Measurements from ENCODE around the gene MAS1L.

MAS1L gene

DNA sequence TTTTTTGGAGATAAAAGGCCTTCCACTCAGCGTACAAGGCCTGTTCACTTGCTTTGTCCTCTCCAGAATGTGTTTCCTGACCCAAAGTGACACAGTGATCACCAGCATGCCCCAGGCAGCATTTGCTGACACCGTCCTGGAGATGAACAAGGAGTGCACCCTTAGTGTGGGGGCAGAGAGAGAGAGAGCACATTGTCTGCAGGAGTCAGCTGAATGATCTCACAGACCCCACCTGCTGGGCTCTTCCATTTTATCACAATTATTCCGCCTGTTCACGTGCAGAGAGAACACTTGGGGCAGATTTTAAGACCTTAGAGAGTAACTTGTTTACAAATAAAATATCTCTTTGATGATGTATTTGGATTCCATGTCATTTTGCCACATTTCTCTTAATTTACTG lies 22.4 kb upstream of the MAS1L start:
- DNase-seq: no peak

DNA sequence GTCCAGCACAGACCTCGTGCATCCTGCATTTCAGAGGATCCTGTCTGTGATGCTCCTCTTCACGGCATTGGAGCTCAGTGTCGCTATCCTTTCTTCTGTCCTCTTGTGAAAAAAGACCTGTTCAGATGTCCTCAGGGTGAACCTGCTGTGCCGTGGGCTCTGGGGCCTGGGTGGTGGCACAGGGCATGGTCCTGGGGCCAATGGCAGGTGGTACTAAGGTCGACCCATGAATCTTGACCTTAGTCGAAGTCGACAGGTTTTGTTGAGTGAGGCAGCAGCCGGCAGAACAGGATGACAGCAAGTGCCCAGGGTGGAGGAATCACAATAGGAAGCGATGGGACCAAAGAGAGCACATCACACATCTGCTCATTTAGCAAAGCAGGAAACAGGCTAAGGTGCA lies 22.0 kb upstream of the MAS1L start:
- no peak for DNase-seq

- no peak for DNase-seq
These were observed 21.5 kb upstream of the MAS1L start for GRCh38 chr6:29509239-29509638.

DNA sequence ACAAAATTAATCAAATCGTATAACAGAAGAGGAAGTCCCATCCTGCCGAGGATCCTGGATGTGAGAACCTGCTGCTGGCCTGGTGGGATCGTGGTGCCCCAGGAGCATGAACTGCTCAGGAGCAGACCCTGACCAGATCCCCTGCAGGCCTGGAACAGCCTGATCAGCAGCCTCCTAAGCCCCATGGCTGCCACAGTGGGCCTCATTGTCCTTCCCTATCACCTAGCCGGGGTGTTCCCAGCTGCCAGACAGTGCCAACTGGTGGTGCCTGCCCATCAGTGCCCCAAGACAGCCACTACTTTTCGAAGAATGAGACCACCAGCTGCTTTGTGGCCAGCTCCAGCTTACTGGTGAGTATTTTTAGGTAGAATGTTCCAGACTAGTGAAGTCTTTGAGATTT lies 19.6 kb upstream of the MAS1L start:
- DNase-seq: no peak

DNA sequence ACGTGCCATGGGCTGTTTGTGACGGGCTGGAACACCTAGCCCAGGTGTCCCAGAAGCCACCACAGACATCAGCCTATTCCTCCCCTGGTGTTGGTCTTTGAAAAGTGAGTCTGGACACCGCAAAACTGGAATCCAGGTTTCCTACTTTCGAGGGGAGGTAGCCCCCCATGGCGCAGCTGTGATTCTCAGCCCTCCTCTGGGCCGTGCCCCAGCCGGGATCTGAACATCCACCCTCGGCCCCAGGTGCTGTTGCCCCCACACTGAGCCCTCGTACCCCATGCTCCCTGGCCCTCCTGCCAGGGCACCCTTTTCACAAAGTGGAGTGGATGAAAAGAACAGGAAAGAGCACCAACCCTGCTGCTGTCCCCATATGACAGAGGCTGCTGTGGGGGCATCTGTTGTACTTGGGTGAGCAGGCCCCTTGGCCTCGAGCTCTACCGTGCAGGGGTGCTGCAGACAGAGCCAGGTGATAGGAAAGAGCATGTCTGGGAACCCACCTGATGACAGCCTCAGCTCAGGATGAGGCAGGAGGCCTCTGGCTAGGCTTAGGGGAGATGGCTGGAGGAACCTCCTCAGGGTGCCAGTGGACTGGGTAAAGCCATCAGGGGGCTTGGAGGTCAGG lies 18.8 kb upstream of the MAS1L start:
- no peak for DNase-seq

DNA sequence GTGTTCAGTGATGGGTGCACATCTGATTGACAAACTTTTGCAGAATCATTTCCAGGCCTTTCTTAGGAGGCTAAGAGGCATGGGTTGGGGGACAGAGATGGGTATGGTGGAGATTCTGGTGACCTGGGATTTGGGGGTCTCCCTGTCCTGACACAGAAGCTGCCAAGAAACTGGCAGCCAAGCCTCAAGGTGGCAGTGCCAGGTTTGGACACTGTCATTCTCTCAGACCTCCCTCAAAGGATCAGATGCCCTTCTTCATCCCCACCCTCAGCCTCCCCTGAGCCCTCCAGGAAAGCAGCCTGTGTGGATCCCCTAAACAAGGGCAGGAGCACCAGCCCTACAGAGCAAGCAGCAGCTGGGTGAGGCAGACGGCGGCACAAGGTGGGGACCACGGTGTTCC lies 18.1 kb upstream of the MAS1L start:
- no peak for DNase-seq

GRCh38 chr6:29504961-29505360 lies 17.2 kb upstream of the MAS1L start:
- DNase-seq: no peak

DNA sequence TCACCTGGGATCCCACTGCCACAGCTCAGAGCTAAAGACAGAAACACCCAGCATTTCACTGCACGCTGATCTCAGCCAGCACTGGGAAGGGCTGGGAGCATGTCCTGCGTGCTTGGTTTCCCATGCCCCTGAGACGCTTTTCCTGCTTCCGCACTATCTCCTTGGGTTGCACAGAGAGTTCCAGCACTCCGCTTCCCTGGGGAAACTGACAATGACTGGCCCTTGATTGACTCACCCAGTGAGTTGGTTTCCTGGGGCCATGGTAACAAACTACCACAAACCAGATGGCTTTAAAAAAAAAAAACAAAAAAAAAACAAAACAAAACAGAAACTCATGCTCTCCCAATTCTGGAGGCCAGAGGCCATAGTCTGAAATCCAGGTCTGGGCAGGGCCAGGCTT lies 14.8 kb upstream of the MAS1L start:
- DNase-seq: no peak

GRCh38 chr6:29502181-29502580 lies 14.4 kb upstream of the MAS1L start:
- no peak for DNase-seq

DNA sequence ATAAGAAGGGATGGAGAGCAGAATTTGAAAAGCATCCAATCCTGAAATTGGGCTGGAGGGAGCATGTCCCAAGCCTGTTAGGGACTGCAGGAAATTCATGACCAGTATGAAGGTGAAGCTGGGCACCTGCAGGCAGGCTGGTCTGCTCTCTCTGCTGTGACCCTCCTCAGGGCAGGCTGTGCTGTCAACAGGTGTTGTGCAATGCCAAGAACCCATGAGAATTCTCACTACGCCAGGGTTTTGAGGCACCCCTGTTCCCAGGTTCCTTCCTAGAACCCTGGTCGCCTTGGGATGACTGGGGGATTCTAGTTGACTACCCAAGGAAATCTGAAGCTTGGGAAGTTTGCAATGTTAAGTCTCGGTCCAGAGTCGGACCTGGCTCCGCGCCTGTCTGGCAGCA lies 13.3 kb upstream of the MAS1L start:
- DNase-seq: no peak

DNA sequence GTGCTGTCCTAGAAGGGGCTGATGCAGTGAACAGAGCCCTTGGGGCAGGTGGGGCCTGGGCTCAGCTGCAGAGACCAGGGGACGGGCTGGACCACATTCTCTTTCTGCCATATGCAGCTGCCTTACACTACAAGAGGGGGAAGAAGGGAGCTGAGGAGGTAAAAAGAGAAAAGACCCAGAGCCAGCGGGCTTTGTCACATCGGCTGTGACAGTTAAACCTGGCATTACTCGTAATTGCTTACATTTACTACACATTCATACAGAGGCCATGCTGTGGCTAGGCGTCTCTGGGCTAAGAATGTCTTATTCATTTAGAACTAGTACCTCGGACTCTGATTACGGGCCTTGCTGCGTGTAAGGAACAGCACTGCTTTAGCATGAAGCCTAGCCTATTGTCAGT lies 12.8 kb upstream of the MAS1L start:
- DNase-seq: no peak

- no peak for DNase-seq
These were observed 11.9 kb upstream of the MAS1L start for GRCh38 chr6:29499704-29500103.

GRCh38 chr6:29496961-29497360 lies 9.2 kb upstream of the MAS1L start:
- DNase-seq: no peak

DNA sequence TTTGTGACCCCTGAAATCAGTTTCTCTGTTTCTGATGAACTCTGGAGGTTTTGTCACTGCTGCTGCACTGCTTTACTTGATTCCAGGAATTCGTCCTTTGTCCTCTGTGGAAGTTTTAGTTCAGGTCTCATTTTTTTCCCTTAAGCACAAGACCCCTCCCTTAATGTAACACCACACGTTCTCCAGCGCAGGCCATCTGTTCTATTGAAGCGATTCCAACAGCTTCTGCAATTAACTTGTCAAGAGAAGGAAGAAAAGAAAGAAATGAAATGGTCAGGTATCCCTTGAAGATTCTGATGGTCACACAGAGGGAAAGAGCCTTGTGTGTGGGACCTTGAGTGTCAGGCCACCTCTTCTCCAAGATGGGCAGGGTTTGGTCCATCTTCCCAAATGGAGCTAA lies 7.8 kb upstream of the MAS1L start:
- DNase-seq: no peak

DNA sequence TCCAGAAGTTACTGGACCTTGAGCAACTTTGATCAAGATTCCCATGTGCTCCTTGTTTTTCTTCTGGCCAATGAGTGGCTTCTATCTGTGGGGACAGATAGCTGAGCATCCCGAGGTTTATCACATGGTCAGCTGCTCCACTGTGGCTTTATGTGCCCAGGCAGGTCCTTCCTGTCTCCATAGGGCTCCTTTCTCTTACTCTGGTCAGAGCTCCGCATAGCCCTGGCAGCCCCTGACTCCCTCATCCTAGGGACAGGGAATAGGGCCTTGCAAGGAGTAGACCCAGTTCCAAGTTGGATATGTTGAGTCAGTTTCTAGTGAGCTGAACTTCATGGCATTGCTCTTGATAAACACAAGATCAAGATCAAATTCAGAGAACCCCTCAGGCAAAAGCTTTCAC lies 6.4 kb upstream of the MAS1L start:
- DNase-seq: no peak

DNA sequence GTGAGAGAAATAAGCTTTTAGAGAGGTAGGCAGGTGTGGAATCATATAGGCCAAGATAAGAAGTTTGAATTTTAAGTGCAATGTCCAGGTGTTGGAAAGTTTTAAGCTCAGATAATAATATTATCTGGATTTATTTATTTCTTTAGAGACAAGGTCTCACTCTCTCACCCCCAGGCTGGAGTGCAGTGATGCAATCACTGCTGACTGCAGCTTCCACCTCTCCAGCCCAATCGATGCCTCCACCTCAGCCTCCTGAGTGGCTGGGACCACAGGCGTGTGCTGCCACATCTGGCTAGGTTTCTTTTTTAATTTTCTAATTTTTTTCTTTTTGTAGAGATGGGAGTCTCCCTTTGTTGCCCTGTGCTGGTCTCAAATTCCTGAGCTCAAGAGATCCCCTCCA lies 5.5 kb upstream of the MAS1L start:
- DNase-seq: no peak

- DNase-seq: no peak
These were observed 3.8 kb upstream of the MAS1L start for GRCh38 chr6:29491574-29491973.

DNA sequence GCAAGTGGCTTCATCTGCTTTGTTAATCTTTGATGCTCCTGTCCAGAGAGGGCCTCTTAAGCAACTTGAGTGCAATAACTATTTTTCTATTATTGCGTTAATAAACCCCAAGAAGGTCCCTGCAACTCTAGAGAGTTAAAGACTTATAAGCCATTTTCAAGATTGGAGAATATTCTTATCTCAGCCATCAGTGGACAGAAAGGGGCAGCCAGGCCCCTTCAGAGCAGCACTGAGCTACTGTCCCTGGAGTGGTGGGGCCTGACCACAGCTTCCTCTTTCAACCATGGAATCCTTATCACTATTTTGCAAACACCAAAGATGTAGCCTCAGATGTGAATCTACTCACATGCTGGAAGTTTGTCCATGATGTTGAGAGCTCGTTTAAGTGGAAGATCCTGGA lies 2.8 kb upstream of the MAS1L start:
- no peak for DNase-seq

DNA sequence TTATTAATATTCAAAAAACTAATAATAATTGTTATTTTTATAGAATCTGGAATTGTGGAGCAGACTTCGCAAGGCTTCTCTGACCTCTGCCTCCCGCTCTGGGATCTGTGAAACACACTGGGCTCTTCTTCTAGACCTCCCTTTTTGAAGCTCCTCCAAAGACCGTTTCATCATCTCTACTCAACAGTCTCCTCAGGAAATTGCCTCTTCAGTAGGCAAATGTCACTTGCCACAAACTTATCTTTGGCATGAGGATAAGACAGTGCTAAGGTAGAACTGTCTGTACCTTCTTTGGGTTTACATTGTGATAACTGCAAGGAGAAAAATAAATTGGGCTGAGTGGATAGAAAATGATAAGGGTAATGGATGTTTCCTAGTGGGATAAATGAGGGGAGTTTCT lies 2.3 kb upstream of the MAS1L start:
- no peak for DNase-seq

- no peak for DNase-seq
These were observed 1.5 kb upstream of the MAS1L start for GRCh38 chr6:29489286-29489685.

DNA sequence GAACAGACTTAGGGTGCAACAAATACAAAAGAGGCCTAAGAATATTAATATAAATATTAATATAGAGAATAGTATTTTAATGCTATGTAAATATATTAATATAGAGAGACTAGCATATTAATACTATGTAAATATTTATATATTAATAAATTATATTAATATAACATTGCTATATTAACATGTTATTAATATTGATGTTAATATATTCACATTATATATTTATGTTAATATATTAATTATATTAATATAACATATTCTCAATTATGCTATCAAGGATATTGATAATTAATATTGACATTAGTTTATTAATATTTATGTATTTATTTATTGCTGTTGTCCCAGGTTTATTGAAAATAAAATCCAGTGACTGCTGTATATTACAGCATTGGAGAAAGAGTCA lies 1.1 kb upstream of the MAS1L start:
- DNase-seq: no peak

DNA sequence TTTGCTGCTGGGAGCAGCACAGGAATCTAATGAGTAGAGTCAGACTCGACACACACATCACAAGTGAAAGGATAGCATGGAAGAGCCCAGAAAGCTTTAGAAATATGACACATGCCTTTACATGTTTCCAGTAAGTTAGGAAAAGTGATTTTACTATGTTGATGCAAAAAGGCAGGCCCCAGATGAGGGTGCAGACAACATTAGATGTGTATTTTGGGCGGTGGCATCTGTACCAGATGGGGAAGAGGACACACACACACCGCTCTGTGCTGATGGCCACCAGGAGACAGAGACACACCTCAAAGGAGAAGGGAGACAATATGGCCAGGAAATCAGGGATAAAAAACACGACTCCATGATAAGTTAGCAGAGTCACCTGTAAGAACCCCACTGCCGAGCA lies 625 bp downstream of the MAS1L start:
- DNase-seq: no peak

- DNase-seq: no peak
These were observed 1.2 kb downstream of the MAS1L start for GRCh38 chr6:29486577-29486976.

GRCh38 chr6:29483735-29484134 lies 4.0 kb downstream of the MAS1L start:
- no peak for DNase-seq

GRCh38 chr6:29483186-29483585 lies 4.6 kb downstream of the MAS1L start:
- no peak for DNase-seq

DNA sequence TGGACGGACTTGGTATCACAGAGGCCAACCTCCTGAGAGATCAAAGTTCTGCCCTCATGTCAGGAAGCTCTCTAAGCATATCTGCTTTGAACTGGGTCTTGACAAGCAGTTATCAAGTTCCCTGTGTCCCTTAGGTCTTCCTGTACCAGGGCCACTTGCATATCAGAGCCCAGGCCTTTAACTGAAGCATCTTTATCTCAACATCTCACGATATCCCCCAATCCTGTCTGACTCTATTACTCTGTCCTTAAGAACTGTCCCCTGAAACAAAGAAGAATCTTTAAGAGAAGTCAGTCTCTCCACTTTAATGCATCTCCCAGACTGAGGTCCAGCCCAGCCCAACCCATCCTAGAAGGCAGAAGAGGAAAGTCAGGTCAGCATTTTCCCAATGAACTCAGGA lies 8.2 kb downstream of the MAS1L start:
- DNase-seq: no peak

Measured in CD4-positive, alpha-beta T cell treated with Interferon gamma for 1 hour (primary cell).